Lower leg skin (tissue), 4 donors: ENCODE data around the gene NUPR1. TPM values are rescaled to one million over a fixed set of nuclear protein-coding genes. Genes with fewer than 3 reads are reported as not detected.

Source experiments
- DNase-seq, 2 donors: peaks; one replicate each; pipeline ENCODE4 v3.0.0-alpha.2; 2019; ENCODE audit warnings: low spot score in 2 of 2
- H3K4me3 ChIP-seq: fragments of 200-600 bp; sonication (generic); 2 replicates; pipeline ENCODE4 v1.5.1; 2017; ENCODE audit warnings: mild to moderate bottlenecking, low read depth; ENCODE audit not compliant: poor library complexity, severe bottlenecking
- POLR2A ChIP-seq, 2 donors: fragments of 450-650 bp; IDR thresholded peaks; one replicate each; pipeline ENCODE4 v1.6.1; 2016 to 2017; ENCODE audit warnings: antibody characterized with exemption in 2 of 2, mild to moderate bottlenecking in 1 of 2, moderate library complexity in 1 of 2
- WGBS, 2 donors: methylation state at CpG; one replicate each; pipeline ENCODE4 v1.1.5; 2018; 5-methylcytosine and 5-hydroxymethylcytosine counted together
- intact Hi-C: fragments of 100-400 bp; cut with DNase I; formaldehyde crosslinking; loops from one replicate; pipeline ENCODE4 v1.15.0; 2023; ENCODE audit warnings: low total_unique reads
- total RNA-seq, 4 donors: library from RNA; depleted of rRNA; stranded (reverse); fragments of >200 nt; gene quantifications; one replicate each; pipeline ENCODE4 v1.1.0, GENCODE V29; 2016
- TF ChIP-seq, protein P1 (sequence below), 3 donors: fragments of 450-650 bp; IDR thresholded peaks; one replicate each; pipeline ENCODE4 v1.5.1; 2016; ENCODE audit warnings: antibody characterized with exemption in 3 of 3, mild to moderate bottlenecking in 3 of 3, moderate library complexity in 2 of 3

NUPR1 gene
- total RNA-seq, 4 donors from 2014 or later, result 52.4 to 275 (median 140) TPM

DNA sequence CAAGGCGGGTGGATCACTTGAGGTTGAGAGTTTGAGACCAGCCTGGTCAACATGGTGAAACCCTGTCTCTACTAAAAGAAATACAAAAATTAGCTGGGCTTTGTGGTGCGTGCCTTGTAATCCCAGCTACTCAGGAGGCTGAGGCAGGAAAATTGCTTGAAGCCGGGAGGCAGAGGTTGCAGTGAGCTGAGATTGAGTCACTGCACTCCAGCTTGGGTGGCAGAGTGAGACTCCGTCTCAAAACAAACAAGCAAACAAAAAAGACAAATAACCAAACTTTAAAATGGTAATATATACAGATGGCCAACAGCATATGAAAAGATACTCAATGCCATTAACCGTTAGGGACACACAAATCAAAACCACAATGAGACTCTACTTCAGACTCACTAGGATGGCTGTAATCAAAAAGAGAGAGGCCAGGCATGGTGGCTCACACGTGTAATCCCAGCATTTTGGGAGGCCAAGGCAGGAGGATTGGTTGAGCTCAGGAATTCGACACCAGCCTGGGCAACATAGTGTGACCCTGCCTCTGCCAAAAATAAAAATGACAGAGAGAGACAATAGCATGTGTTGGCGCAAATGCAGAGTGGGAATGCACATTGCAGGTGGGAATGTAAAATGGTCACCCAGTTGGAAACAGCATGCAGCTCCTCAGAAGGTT is 36.8 kb upstream of the NUPR1 start:
- H3K4me3 ChIP-seq, result no peak overlapping the region
- no peak for DNase-seq
- 95% methylated on average over 8 of the region's 8 CpGs for WGBS, 2 donors
- intact Hi-C loops, result no loop called here
- TF ChIP-seq, protein P1, sequence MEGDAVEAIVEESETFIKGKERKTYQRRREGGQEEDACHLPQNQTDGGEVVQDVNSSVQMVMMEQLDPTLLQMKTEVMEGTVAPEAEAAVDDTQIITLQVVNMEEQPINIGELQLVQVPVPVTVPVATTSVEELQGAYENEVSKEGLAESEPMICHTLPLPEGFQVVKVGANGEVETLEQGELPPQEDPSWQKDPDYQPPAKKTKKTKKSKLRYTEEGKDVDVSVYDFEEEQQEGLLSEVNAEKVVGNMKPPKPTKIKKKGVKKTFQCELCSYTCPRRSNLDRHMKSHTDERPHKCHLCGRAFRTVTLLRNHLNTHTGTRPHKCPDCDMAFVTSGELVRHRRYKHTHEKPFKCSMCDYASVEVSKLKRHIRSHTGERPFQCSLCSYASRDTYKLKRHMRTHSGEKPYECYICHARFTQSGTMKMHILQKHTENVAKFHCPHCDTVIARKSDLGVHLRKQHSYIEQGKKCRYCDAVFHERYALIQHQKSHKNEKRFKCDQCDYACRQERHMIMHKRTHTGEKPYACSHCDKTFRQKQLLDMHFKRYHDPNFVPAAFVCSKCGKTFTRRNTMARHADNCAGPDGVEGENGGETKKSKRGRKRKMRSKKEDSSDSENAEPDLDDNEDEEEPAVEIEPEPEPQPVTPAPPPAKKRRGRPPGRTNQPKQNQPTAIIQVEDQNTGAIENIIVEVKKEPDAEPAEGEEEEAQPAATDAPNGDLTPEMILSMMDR (IDR thresholded peaks at IDR 0.05), result no peak
- no peak for TF ChIP-seq POLR2A (IDR thresholded peaks at IDR 0.05)

- 93 to 96% methylated on average over 2 of the region's 2 CpGs for whole genome bisulfite sequencing, 2 donors
- intact Hi-C loops, result no loop called here
- TF ChIP-seq POLR2A (IDR thresholded peaks at IDR 0.05), result no peak
- TF ChIP-seq, protein P1 (IDR thresholded peaks at IDR 0.05), result no peak
- H3K4me3 ChIP-seq, result no peak overlapping the region
- no peak for DNase-seq
Observed at GRCh38 chr16:28574925-28575324, 36.2 kb upstream of the NUPR1 start.

DNA sequence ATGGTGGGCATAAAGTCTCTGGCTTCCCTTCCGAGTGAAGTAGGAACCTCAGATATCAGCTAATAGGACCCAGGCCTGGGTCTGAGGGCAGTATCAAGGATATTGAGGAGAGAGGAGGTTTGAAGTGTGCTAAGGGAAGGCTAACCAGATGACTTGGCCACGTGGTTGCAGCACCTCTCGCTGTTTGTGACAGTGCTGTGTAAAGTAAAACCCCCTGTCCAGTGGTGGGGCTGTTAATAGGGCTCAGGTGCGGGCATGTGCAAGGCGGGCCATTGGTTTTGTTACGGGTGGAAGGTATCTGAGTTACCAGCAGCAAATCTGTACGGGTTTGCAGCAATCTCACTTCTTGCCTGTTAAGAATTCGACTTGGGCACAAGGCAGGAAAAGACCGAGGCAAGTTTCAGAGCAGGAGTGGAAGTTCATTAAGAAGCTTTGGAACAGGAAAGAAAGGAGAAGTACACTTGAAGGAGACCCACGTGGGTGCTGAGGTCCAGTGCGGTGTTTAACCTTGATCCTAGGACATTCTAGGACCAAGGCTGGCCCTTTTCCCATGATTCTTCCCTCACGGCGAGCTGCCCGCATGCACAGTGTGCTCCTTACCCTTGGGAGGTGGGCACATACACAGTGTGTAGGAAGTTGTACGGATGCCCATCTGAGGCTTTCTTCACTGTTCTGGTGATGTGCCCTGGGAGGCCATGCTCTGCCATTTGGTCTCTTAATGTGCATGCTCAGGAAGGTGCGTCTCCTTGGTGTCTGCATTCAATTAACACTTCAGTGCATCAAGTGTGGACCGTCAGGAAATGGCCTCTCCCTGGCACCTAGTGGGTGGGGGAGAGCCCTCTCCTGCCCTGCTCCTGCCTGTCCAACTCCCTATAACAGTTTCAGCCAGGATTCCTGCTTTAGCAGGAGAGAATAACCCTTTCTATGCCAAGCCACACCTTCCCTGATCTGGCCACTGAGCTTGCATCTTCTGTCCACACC is 35.3 kb upstream of the NUPR1 start:
- DNase-seq, result no peak
- TF ChIP-seq, protein P1 (IDR thresholded peaks at IDR 0.05), result no peak
- no peak for TF ChIP-seq POLR2A (IDR thresholded peaks at IDR 0.05)
- intact Hi-C loops, result no loop called here
- 77 to 85% methylated on average over 17 of the region's 17 CpGs for WGBS, 2 donors
- H3K4me3 ChIP-seq, result no peak overlapping the region

GRCh38 chr16:28572696-28573510 is 34.1 kb upstream of the NUPR1 start:
- no peak for DNase-seq
- H3K4me3 ChIP-seq, result no peak overlapping the region
- intact Hi-C loops, result no loop called here
- WGBS, 2 donors, result 56 to 70% methylated on average over 15 of the region's 15 CpGs
- TF ChIP-seq POLR2A (IDR thresholded peaks at IDR 0.05), result no peak
- TF ChIP-seq, protein P1 (IDR thresholded peaks at IDR 0.05), result no peak

GRCh38 chr16:28569968-28570752 is 31.4 kb upstream of the NUPR1 start:
- intact Hi-C loops, result no loop called here
- 93 to 97% methylated on average over 4 of the region's 4 CpGs for WGBS, 2 donors
- TF ChIP-seq, protein P1 (IDR thresholded peaks at IDR 0.05), result no peak
- TF ChIP-seq POLR2A (IDR thresholded peaks at IDR 0.05), result no peak

More at GRCh38 chr16:28569968-28570752, 31.4 kb upstream of the NUPR1 start:
- H3K4me3 ChIP-seq, result no peak overlapping the region
- DNase-seq, result no peak
